ENCODE data around the gene AKNAD1. TPM values are rescaled to one million over a fixed set of nuclear protein-coding genes. Genes with fewer than 3 reads are reported as not detected.

Gene AKNAD1, protein sequence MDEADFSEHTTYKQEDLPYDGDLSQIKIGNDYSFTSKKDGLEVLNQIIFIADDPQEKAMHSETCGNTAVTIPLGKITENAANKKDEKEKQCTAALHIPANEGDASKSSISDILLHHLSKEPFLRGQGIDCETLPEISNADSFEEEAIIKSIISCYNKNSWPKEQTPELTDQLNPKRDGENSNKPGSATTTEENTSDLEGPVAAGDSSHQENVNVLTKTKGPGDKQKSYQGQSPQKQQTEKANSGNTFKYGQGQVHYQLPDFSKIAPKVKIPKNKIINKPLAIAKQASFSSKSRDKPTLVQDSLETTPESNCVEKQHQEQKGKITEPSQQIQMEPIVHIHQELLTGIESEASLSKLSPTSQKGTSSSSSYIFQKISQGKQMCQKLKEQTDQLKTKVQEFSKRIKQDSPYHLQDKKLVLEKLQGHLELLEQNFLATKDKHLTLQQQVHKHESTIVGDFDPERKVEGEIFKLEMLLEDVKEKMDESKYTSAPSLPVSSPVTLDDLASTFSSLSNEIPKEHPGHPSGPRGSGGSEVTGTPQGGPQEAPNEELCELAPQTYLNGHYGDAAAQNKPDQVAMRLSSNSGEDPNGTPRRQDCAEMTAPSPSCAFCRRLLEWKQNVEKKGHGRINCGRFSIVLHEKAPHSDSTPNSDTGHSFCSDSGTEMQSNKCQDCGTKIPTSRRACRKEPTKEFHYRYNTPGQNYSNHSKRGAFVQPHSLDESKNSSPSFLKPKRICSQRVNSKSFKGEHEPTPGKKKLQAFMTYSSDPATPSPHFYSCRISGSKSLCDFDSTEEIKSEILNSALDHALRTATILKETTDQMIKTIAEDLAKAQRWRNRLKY
- total RNA-seq (not detected in 2 replicates), polyA plus RNA-seq (not detected in 2 replicates), polyA minus RNA-seq (not detected in 2 replicates)
- total RNA-seq (2013) = not detected

DNA sequence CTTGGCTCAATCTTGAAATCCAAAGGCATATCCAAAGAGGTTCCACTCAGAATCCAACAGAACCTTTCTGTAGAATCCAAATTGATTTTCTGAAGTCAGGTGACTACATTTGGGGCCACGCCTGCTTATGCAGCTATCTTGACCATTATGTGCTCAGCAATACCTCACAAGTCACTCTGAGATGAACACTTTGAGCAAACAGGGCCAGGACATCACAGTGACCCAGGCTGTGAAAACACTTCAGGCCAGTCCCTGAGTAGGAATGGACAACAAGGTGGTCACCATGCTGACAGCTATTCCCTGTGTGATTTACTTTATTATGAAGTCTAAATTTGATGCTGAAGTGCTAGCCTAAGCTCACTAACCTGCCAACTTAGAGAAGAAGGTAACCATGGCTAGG lies at the start of gene AKNAD1:
Gene AKNAD1 (minus strand): TSS at position 101 of the 400 bp plus-strand sequence. CDS start 4,430 bp downstream, outside the sequence.
- H3K9me3 Mint-ChIP-seq (ENCODE audit: insufficient read depth) = no peaks in the 10 kb centered on the region
- no peak within 1 kb of the TSS for H3K4me3 Mint-ChIP-seq
- Histone ChIP-seq H3K9ac (ENCODE audit: low read length) (no peak within 1 kb of the TSS), H3K4me2 (replicated peaks; ENCODE audit: low read depth, low read length, poor library complexity, severe bottlenecking) (no peak within 1 kb of the TSS), H3K4me1 (ENCODE audit: control insufficient read depth in 2 of 2, insufficient read depth in 2 of 2, low read length in 2 of 2) (peaks cover 0 to 5% of the 10 kb centered on the region in 2 donors), H3K79me2 (ENCODE audit: control insufficient read depth, insufficient read depth, low read length) (no peaks in the 10 kb centered on the region), H3K9me3 (ENCODE audit: control extremely low read depth in 1 of 3, control insufficient read depth in 2 of 3, insufficient read depth in 1 of 3, low read length in 2 of 3) (peaks cover 0 to 2% (median 0%) of the 10 kb centered on the region in 3 donors), H3K27ac (ENCODE audit: low read length in 2 of 2) (no peak within 1 kb of the TSS), H3K27me3 (replicated peaks in 1 of 4; ENCODE audit: control extremely low read depth in 1 of 4, control insufficient read depth in 3 of 4, insufficient read depth in 4 of 4, low read length in 3 of 4) (peaks cover 0 to 9% (median 2%) of the 10 kb centered on the region in 4 experiments), H4K20me1 (ENCODE audit: control insufficient read depth, insufficient read depth, low read length, poor library complexity, severe bottlenecking) (no peaks in the 10 kb centered on the region), H2AFZ (ENCODE audit: insufficient read depth, low read depth, low read length, poor library complexity, severe bottlenecking) (no peak within 1 kb of the TSS), H3K36me3 (replicated peaks in 1 of 2; ENCODE audit: control extremely low read depth in 1 of 2, control insufficient read depth in 1 of 2, extremely low read depth in 1 of 2, insufficient read depth in 2 of 2, low read length in 1 of 2) (no peaks in the 10 kb centered on the region), H3K4me3 (ENCODE audit: control extremely low read depth in 1 of 5, extremely low read depth in 1 of 5, insufficient read depth in 1 of 5, low read depth in 2 of 5, low read length in 4 of 5) (no peak within 1 kb of the TSS)
- intact Hi-C loops (cut with micrococcal nuclease) = no loop called here
- POLR2A ChIA-PET = no interaction called here
- peaks cover 9% of the 10 kb centered on the region for H3K4me1 Mint-ChIP-seq
- no peak for DNase-seq
- TF ChIP-seq, protein P1, sequence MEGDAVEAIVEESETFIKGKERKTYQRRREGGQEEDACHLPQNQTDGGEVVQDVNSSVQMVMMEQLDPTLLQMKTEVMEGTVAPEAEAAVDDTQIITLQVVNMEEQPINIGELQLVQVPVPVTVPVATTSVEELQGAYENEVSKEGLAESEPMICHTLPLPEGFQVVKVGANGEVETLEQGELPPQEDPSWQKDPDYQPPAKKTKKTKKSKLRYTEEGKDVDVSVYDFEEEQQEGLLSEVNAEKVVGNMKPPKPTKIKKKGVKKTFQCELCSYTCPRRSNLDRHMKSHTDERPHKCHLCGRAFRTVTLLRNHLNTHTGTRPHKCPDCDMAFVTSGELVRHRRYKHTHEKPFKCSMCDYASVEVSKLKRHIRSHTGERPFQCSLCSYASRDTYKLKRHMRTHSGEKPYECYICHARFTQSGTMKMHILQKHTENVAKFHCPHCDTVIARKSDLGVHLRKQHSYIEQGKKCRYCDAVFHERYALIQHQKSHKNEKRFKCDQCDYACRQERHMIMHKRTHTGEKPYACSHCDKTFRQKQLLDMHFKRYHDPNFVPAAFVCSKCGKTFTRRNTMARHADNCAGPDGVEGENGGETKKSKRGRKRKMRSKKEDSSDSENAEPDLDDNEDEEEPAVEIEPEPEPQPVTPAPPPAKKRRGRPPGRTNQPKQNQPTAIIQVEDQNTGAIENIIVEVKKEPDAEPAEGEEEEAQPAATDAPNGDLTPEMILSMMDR (IDR thresholded peaks at IDR 0.05) = no peak
- TF ChIP-seq EZH2 (IDR thresholded peaks at IDR 0.05; ENCODE audit: borderline replicate concordance, insufficient read depth, low read depth, low read length, poor library complexity, severe bottlenecking) = no peak
- peaks cover 24% of the 10 kb centered on the region for H3K27me3 Mint-ChIP-seq
- ATAC-seq (ENCODE audit: low read depth) = no peak
- CTCF ChIA-PET = no interaction called here
- WGBS (ENCODE audit: insufficient coverage) = 100% methylated on average over 1 of the region's 1 CpG
- H3K27ac Mint-ChIP-seq = no peak within 1 kb of the TSS
